ENCODE measurements around the gene MAGEA6.
"Not testable (repeated sequence)": the region's sequence is repeated elsewhere in the genome, so short reads cannot be mapped to it uniquely, and the experiment has no call there.

DNA sequence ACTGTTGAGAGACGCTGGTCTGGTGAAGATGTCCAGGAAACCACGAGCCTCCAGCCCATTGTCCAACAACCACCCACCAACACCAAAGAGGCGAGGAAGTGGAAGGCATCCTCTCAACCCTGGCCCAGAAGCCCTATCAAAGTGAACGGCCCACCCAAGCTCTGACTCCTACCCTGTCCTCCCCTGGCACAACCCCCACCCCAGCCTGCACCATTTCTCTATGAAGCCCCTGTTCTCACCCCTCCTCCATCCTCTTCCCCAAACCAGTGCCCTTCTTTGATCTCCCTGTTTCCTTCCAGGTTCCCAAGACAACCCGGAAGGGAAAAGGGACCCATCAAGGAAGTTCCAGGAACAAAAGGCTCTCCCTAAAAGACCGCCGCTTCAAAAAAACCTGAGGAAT lies 9.9 kb downstream of the MAGEA6 start:
- TF ChIP-seq ZNF664 (tag by site-specific recombination; IDR thresholded peaks at IDR 0.05); KLF10 (tag by site-specific recombination; IDR thresholded peaks at IDR 0.05); ZBTB26 (tag by site-specific recombination; optimal IDR thresholded peaks at IDR 0.05); ZNF114 (tag by site-specific recombination; IDR thresholded peaks at IDR 0.05); ZNF423 (tag by site-specific recombination; IDR thresholded peaks at IDR 0.05); ZNF16 (tag by site-specific recombination; IDR thresholded peaks at IDR 0.05; ENCODE audit: low read depth); CTCF (tag by site-specific recombination; IDR thresholded peaks at IDR 0.05); KLF9 (tag by site-specific recombination; IDR thresholded peaks at IDR 0.05; ENCODE audit: low read depth); ZNF792 (tag by site-specific recombination; IDR thresholded peaks at IDR 0.05); ZNF146 (tag by site-specific recombination; IDR thresholded peaks at IDR 0.05); KLF16 (tag by site-specific recombination; IDR thresholded peaks at IDR 0.05); SETDB1 (IDR thresholded peaks at IDR 0.05; ENCODE audit: insufficient read length, low read length): not testable (repeated sequence)
- TF ChIP-seq, protein P1, sequence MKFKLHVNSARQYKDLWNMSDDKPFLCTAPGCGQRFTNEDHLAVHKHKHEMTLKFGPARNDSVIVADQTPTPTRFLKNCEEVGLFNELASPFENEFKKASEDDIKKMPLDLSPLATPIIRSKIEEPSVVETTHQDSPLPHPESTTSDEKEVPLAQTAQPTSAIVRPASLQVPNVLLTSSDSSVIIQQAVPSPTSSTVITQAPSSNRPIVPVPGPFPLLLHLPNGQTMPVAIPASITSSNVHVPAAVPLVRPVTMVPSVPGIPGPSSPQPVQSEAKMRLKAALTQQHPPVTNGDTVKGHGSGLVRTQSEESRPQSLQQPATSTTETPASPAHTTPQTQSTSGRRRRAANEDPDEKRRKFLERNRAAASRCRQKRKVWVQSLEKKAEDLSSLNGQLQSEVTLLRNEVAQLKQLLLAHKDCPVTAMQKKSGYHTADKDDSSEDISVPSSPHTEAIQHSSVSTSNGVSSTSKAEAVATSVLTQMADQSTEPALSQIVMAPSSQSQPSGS (tag by site-specific recombination; IDR thresholded peaks at IDR 0.05; ENCODE audit: low read depth): not testable (repeated sequence)
